ENCODE measurements around the gene RAD18. TPM values are rescaled to one million over a fixed set of nuclear protein-coding genes. Genes with fewer than 3 reads are reported as not detected.

Gene RAD18
- total RNA-seq, 1 donor from 2014 or later = 18.1 TPM

DNA sequence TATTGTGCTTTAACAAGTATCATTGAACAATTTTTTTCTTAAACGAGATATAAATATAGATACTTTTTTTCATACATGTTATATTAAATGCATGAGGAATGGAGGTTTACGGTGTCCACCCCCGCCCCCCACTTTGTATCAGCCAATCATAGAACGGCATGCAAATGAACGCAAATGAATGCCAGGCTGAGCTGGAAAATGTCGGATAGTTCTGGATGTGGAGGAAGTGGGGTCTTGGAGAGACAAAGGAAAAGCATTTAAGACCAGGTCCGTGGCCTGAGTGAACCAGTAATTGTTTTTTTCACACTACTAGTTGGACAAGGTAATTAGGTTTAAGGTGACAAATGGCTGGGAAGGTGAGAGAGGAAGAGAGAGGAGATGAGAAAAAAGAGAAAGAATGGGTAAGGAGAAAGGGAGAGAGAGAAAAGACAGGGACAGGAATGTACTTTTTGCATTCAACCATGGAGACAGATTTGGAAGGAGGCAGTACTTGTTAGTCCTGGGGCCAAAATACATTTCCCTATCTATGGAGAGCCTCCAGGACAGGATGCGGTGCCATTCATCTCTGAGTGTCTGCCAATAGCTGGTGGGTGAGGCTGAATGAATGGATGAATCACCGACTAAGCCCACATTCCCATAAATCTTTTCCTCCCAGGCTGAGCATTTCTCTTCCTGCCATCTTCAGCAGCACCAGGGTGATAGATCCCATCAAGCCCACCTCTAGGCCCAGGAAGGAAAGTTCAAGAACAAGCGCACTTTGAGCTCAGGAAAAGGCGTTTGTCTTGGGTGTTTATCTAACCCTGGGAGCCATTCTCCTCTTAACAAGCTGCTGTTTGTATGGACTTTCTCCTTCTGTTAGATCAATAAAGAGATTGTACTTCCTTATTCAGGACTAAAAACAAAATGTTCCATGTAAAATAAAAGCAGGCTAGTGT, 1.4 kb upstream of the RAD18 start:
- no peak for DNase-seq

DNA sequence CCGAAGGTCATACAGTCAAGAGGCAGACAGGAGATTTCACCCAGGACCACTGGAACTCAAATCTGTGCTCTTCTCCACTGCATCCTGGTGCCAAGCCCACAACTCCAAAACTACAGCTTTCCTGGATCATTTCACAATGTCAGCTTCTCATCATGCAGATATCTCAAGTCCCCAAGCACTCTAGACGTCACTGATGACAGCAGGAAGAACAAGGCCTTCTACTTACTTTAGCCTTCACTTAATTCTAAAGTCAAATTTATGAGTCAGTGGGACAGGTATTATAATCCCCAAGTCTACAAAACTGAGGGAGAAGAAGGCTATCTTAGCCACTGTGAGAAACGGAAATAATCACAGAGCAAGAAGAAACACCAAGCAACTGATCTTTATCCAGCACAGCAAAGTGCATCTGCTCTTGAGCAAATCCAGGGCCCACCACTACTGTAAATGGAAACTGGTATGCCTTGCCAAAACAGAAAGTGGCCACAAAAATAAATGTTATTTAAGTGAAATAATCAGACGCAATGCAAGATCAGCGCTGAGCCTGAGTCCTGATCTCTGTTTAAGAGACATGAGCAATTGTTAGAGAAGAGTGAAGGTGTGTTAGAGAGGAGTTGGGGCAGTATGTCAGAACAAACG, 928 bp downstream of the RAD18 start:
- DNase-seq = no peak

DNA sequence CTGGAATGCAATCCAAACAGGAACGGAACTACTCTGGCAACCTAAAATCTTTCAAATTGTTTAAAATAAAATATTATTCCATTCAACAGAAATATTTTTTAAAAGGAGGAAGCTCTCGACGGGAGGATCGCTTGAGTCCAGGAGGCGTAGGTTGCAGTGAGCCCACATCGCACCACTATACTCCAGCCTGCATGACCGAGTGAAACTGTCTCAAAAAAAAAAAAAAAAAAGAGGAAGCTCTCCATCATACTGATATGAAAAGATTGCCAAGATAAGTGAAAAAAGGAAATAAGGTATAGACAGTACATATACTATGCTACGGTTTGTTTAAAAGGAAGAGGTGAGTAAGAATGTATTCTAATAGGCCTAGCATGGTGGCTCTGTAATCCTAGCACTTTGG, 3.6 kb downstream of the RAD18 start:
- DNase-seq = no peak

DNA sequence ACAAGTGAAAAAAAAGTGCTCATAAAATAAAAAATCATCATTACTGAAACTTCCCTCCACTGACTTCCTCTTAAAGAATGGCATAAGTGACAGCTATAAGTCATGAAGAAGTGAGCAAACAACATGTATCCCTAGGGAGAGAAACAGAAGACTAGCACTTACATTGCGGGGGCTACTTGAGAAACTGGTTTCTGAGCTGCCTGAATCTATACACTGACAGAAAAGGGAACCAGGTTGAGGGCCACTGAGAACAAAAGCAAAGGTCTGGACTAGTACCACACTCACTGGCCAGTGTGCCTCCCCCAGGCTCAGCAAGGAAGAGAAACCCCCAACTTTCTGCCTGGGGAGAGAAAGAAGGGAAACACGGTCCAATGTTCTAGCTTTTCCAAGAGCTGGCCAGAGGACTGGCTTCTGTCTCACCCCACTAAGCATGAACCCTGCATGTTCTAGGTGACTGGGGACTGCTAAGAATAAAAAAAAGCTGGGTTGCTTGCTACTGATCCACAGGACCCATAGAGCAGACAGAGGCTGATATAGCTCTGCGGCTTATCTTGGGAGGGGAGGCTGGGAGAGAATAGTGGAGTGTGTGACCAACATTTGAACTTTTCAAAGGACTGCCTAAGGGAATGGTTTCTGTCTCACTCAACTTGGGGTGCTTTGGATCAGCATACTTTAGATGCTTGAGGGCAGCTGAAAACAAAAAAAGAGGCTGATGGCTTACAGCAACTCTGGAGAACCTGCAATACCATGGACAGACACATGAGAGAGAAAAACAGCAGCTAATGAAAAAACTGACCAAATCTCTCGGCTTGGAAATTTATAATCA, 8.1 kb downstream of the RAD18 start:
- DNase-seq = no peak

DNA sequence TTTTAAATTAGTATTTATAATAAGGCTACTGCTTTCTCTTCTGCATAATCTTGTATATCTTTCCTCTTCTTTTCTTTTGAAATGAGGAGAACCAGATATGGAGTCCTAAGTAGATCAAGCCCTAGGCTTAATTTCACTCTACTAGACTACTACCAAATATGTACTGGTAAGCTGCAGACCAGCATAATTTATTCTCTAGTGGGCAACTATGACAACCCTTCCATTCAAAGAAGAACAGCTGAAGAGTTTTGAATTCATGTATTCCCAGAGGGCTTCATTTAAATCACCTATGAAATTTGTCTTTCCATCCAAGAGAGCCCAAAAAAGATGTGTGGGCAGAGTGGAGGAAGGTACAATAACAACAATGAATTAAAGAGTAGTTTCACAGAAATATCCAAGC, 10.0 kb downstream of the RAD18 start:
- DNase-seq = no peak

DNA sequence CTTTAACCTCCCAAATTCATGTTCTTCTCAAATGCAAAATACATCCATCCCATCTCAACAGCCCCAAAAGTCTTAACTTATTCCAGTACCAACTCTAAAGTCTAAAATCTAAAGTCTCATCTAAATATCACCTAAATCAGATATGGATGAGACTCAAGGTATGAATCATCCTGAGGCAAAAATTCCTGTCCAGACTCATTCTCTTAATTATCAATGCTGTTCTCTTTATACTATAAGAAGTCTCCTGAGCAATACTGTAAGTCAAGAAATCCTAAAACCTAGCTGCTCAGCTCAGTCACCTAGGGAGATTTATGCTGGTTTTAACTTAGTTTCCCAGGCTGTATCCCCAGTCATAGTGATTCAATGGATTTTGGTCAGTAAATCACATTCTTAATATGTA, 11.1 kb downstream of the RAD18 start:
- DNase-seq = no peak

DNA sequence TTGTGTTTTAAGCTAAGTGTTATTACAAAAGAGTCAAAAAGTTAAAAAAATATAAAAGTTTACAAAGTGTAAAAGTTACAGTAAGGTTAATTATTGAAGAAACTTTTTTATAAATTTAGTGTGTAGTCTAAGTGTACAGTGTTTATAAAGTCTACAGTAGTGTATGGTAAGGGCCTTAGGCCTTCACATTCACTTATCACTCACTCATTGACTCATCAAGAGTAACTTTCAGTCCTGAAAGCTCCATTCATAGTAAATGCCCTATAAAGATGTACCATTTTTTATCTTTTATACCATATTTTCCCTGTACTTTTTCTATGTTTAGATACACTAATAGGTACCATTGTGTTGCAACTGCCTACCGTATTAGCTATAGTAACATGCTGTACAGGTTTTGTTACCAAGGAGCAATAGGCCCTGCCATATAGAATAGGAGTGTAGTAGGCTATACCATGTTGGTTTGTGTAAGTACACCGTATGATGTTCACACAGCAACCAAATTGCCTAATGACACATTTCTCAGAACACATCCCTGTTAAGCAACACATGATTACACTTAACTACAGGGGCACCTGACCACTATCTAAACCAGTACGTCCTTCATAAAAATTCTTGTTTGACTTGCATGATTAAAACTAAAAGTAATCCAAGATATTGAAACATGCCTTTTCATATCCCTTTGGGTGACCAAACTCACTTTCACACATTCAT, 17.2 kb downstream of the RAD18 start:
- DNase-seq = no peak

DNA sequence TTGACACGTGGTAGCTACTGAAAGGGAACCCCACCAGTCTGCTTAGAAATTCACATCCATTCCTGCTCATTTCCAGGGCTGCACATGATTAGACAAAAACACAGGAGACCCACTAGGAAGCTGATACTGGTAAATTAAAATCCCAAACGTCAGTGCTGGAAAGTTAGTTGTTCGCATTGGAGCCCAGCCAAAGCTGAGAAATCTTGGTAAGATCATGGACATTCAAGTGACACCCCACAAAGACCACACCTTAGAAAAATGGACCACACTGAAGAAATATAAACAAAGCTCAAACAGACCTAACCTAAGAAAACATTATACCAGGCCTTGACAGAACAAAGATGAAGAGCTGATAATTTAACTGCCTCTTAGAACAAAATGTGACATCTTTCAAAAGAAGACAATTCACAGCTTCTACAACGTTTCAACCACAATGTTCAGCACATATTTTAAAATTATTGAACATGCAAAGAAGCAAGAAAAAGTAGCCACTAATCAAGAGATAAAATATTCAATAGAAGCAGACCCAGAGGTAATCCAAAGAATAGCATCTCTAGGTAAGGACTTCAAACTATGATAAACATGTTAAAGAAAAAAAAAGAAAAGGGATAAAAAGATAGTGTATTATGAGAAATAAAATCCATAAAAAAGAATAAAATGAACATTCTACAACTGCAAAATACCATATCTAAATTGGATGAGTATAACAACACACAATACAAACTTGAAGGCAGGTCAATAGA, 20.4 kb downstream of the RAD18 start:
- DNase-seq = no peak

DNA sequence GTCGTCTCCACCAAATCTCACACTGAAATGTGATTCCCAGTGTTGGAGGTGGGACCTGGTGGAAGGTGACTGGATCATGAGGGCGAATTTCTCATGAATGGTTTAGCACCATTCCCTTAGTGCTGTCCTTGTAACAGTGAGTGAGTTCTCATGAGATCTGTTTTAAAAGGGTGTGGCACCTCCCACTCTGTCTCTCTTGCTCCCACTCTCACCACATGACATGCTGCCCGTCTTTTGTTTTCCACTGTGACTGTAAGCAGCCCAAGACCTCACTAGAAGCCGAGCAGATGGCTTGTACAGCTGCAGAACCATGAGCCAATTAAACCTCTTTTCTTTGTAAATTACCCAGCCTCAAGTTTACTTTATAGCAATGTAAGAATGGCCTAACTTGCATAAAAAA, 21.2 kb downstream of the RAD18 start:
- no peak for DNase-seq

DNA sequence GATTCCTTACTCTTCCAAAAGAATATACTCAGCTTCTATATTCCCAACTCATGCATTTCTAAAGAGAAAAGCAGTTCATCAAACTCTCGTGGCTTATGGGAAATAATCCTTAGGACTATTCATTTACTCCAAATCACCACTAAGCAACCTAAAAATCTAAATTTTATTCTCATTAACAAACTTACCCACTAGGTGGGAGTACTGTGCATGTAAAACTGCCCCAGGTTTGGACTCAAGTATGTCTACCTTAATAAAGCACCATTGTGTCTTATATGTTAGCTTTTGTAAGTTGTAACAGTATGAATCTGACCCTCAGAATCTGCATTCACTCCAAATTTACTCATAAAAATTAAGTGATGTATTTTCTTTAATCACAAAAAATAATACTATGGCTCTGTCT, 25.3 kb downstream of the RAD18 start:
- no peak for DNase-seq

DNA sequence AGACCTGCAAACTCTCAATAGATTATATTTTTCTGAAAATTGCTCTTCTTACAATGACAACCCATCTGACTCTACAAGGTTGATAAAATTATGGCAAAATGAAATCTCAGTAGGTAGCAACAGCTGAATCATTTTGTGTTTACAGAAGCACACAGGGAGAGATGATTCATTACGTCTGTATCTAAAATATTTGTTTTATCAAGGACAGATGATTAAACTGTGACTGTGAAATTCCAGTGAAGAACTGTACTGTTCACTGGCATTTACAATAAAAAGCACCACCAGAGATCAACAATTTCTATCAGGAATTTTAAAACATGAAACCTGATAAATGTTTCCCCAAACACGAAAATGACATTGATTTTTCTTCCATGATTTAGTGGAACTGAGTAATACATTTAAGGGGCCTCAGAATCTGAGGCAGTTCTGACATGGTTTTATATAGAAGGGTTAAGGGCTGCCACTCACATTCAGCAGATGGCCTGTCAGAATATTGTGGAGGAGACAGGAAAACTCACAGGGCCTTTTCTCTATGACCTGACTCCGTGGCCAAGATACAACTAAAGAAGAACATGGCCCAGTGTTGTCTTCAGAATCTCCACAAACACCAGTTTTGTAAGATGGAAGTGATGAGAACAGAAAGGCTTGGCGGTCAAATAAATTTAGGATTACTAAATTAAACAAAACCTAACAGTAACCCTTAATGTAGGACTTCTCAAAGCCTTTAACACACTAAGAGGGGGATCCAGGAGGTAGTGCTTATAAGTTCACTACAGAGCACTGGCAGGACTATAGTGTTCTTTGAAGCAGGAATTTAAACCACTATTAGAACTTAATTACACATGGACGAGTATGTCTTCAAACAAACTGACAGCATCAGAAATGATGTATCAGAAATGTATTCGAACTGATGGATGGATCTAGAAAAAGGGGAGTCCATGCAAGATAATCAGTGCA, 25.9 kb downstream of the RAD18 start:
- DNase-seq = no peak

DNA sequence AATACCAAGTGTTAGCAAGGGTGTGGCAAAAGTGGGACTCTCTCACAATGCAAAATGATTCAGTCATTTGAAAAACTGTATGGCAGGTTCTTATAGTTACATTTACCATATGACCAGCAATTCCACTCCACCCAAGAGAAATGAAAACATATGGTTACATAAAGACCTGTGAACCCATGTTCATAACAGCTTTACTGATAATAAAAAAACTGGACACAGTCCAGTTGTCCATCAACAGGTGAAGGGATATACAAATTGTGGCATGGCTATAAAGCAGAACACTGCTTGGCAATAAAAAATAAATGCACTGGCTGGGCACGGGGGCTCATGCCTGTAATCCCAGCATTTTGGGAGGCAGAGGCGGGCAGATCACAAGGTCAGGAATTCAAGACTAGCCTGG, 30.8 kb downstream of the RAD18 start:
- DNase-seq = no peak

DNA sequence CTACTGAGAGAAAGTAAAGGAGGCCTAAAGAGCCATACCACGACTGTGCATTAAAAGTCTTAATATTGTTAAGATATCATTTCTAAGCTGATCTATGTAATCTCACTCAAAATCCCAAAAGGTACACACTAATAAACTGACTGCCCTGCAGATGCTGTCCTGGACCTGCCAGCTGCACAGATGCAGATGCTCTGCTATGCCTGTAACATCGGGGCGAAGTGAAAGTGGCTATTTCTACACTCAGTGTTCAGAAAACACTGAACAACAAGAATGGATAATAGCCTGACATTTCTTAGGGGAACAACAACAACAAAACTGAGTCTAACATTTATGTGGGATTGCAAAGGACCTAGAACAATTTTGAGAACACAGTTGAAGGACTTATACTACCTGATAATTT, 31.9 kb downstream of the RAD18 start:
- no peak for DNase-seq

DNA sequence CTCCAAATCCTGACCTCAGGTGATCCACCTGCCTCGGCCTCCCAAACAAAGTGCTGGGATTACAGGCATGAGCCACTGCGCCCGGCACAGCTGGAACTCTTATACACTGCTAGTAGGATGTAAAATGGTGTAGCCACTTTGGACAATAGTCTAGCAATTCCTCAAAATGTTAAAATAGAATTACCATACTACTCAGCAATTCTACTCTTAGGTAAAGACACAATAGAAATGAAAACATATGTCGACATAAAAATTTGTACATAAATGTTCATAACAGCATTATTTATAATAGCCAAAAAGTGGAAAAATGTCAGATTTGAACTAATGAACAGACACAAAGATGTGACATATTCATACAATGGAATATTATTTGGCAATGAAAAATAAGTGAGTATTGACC, 33.4 kb downstream of the RAD18 start:
- DNase-seq = no peak

DNA sequence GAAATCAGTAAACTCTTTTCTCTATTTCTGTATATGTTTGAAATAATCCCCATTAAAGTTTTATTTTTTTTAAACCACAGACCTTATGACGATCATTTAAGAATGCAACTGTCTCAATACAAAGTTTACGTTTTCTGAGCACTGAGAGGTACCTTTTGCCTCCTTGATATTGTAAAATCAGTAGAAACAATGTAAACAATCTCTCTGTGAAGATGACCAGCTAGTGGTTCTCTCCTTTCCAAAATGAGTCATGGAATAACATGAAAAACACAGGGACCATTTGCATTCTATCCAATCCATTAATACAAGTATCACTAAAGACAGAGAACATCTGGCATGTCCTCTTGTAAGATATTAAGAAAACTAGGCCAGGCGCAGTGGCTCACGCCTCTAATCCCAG, 48.8 kb downstream of the RAD18 start:
- no peak for DNase-seq

DNA sequence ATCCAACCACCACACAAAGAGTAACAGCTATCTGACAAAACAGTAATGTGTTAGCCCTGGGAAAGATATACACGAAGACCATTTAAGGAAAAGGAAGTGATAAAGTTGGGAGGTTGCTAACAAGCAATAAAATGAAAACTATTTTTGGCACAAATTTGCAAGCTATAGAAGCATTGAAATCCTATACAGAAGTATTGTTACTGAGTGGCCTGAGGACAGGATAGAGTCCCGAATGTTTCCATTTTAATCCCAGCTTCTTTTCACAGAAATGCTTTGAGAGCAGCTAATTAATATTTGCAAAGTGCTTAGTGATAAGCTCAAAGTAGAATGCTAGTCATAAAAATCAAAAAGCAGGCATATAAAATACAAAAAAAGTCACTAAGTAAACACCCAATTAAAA, 51.5 kb downstream of the RAD18 start:
- DNase-seq = no peak

DNA sequence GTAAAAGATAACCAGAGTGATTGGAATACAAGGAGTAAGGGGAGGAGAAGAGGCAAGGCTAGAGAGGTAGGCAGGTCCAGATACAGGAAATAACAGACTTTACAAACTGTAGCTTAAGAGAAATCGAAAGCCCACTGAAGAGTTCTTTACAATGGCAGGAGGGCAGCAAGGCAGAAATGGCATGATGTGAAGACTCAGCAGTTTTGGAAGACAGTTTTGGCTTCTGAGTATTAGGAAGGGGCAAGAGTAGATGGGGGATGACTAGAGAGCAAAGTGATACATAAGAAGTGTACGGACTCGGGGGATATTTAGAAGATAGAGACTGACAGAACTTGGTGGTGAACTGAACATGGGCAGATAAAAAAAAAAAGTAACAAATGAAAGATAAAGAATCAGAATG, 54.1 kb downstream of the RAD18 start:
- DNase-seq = no peak

DNA sequence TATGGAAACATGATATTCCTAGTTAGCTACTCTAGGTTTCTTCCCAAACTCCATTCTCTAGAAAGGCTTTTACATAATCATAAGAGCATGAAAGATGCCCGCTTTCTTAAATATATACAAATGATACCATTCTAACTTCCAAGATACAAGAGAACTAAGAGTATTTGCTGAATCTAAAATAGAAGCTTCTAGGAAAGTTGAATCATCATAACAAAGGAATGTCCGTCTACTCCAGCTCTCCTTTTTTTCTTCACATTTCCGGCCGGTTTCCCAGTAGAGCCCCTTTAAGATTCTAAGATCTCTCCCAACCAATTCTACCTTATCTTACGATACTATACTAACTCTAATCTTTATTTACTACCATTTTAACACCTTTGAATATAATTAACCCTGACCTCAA, 60.1 kb downstream of the RAD18 start:
- DNase-seq = no peak

DNA sequence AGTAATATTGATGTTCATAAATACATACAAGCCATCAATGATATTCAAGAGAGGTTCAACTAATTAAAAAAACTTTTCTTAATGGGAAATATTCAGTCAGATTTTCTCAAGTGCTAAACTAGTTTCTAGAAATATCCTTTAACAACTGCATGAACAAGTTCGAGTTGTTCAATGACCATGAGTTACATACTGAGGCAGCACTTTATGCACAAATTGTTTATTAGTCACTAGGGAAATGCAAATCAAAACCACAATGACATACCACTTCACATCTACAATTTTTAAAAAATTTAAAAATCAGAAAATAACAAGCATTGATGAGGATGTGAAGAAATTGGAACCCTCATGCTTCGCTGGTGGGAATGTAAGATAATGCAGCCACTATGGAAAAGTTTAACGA, 62.4 kb downstream of the RAD18 start:
- no peak for DNase-seq

DNA sequence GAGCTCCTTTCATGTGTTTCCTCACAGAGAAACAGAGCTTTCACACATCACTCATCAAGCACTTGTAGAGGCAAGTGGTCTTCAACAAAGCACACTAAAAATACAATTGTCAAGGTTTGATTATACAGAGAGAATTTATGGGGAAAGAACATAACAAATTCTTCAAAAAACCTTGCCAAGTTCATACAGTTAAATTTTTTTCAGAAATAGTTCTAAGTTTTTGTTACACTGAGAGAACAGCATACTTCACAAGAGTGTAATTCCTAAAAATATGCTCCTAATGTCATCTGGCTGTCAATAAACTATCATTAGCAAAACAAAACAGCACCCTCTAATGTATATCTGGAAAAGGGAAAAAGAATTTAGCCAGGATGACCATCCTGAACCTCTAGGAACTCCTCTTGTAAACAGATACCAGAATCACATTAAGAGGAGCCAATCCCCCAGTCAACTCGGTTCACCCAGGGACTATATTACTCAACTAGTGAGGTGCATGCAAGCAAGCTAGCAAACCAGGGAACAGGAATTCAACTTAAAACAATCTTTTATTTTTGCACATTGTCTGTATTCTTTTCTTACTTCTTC, 63.3 kb downstream of the RAD18 start:
- DNase-seq = no peak
